MM.1S (cell line): ENCODE data around the gene FAM227B.

ENCODE experiments used
- CTCF ChIP-seq: fragments of 300-600 bp; sonication (generic); IDR thresholded peaks from 2 replicates; pipeline ENCODE4 v1.5.1; 2016; ENCODE audit warnings: antibody characterized with exemption, low read length, mixed read lengths
- EZH2phosphoT487 ChIP-seq: fragments of 300-600 bp; sonication (generic); IDR thresholded peaks from 2 replicates; pipeline ENCODE4 v1.6.1; 2018; ENCODE audit warnings: antibody characterized with exemption, low read length

GRCh38 chr15:49383266-49383665 is 237.4 kb downstream of the FAM227B start:
- TF ChIP-seq CTCF, result no peak
- no peak for TF ChIP-seq EZH2phosphoT487
